GM11168 (cell line): Measurements from ENCODE around the gene OSBPL3.

ENCODE experiments used
- in situ Hi-C: fragments of 300-500 bp; cut with MboI; formaldehyde crosslinking; loops from one replicate; pipeline ENCODE4 v1.12.0; 2022; ENCODE audit warnings: low sequenced_read_pairs; ENCODE audit not compliant: unreplicated experiment

Gene OSBPL3

DNA sequence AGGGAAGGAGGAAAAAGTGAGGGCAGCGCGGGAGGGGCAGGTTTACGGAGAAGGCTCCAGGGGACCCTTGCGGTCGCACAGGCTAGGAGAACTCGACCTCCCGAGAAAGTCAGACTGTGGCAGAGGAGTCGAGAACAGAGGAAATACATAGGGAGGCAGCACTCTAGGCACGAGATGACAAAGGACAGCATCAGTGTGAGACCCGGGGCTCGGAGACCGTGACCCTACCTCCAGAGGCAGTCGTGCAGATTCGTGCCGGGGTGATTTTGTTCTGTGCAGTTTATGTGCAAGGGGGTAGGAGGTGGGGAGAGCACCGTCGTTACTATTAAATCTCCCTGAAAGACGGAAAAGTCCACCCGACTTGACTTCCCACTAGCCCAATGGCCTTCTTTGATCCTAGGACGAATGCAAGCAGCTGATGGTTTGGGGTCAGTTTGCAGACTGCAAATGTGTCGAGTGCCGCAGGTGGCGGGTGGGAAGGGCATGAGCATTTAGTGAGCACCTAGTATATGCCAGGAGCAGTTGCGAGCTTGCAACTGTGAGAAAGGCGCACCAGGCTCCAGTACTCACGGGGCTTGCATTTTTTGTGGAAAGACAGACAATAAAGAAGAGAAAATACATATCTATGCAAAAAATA is 674 bp upstream of the OSBPL3 start:
- in situ Hi-C loops = no loop called here

DNA sequence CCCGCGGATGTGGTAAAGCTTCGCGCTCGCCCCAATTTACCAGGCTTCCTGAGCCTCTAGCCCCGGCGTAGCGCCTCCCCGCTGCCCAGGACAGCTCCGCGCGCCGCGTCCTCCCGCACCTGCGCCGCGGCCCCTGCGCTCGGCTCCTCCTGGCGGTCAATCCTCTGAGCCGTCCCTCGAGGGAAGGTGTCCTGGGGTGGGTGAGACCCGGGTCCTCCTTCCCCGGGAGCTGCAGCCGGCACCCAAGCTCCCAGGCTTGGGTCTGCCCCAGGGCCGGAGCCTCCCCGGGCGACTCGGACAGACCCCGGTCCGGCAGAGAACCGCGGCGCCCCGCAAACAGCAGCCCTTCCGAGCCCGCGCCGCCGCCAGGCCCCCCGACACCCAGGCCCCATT is 512 bp downstream of the OSBPL3 start:
- in situ Hi-C loops = no loop called here

DNA sequence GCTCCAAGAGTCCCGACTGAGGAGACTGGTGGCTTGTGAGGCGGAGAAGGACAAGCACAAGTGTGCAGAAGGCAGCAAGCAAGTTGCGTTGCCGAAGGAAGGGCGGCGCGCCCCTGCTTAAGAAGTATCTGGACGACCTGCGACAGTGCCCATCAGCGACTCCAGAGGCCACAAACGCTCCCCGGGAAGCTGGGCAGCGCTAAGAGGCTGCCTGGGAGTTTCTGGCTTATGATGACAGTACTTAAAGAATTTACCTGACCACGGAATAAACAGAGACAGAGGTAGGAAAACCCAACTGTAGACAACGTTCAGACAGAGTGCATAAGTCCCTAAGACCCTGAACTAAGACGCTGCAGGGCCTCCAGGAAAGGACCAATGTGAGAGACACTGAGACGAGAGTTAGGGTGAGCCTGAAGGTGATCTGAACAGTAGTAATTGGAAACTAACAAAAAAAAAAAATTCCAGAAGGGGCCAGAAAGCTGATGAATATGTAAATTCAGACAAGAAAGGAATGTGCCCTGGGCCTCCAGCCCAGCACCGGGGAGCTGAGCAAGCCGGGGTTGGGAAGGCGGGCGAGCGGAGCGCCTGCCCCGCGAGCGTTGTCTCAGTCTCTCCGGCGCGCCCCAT is 1.0 kb downstream of the OSBPL3 start:
- in situ Hi-C loops = no loop called here

DNA sequence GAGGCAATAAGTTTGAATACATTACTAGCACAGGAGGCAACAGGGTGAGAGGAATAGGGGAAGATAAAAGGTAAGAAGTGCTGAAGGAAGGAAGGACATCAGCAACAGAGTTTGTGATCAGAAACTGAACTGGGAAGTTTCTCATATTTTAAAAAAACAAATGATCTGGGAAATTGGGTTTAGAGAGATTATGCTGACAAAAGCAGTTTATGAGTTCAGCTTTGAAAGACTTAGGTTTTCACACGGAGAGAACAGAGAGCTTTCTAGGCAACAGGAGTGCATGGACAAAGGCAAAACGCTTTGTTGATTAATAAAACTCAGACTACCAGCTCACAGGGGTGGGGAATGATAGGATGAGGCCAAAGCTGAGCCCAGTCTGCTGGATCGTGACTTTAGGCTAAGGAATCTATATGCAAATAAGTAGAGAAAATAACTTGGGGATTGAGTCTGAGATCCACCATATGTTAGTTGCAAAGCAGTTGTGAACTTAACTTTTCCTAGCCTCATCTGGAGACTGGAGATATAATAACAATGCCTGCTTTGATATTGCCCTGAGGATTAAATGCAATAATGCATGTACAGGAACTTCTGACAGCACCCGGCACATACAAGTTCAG is 4.2 kb downstream of the OSBPL3 start:
- in situ Hi-C loops = no loop called here

DNA sequence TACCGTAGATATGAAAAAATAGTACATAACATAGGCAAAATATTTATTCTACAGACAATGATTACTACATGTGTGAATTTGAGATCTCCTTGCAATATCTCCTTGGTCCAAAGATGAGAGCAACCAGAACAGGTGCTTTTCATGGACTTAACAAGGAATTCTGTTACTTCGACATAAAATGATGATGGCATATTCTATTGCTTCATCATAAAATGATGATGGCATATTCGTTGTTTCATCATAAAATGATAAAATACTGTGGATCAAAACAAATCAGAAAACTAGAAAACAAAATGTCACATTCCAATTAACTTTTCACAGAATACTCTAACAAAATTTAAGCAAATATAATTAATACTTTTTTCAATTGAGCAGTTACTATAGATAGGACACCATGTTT is 4.8 kb downstream of the OSBPL3 start:
- in situ Hi-C loops = no loop called here

DNA sequence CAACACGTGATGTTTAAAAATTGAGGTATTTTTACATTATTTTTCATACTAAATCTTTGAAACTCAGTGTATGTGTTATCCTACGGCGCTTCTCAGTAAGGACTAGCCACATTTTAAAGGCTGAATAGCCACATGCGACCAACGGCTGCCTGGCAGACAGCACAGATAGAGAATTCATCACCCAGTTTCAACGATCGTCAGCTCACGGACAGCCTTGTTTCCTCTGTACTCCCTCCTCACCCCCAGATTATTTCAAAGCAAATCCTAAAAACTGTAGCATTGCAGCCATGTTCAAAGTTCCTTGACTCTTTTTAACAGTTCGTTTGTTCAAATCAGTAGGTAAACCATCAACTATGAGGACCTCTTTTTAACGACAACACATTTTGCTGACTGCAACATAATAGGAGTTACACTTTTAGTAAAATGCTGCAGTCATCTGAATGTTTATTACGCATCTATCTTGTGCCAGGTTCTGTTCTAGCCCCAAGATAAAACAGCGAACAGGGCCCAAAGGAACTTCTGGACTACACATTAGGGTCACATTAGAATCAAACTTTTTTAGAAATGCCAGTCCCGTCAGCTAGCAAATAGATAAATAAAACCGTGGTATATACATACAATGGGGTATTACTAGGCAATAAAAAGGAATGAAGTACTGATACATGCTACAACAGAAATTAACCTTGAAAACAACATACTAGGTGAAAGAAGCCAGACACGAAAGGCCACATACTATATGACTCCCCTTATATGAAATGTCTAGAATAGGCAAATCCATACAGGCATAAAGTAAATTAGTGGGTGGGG is 5.7 kb downstream of the OSBPL3 start:
- in situ Hi-C loops = no loop called here

DNA sequence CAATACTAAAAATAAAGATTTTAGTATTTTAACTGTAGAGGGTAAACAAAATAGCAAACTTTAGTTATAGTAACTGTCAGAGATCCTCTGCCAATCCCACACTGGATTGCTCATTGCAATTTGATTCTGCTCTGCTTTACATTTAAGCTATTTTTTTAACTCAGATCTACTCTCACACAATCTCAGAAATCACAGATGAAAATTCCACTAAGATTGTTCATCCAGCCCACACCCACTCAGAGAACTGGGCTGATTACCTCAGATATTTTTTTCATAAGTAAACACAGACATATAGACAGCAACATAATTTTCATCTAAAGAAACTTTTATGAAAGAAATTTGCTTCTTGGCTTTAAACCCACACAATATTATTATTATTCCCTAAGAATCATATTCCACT is 7.0 kb downstream of the OSBPL3 start:
- in situ Hi-C loops = no loop called here

DNA sequence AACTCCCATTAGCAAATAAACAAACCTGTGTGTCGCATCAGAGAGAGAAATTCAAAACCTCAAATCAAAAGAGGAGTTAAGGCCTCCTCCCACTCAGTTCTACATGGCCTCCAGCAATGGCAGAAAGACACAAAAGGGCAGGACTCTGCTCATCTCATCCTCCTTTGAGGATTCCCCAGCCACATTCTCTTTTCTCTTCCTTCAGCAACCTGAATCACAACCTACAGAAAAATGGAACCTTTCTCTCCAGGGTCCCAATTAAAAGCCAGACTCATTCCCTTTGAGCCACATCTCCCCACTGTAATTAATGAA is 7.9 kb downstream of the OSBPL3 start:
- in situ Hi-C loops = no loop called here

DNA sequence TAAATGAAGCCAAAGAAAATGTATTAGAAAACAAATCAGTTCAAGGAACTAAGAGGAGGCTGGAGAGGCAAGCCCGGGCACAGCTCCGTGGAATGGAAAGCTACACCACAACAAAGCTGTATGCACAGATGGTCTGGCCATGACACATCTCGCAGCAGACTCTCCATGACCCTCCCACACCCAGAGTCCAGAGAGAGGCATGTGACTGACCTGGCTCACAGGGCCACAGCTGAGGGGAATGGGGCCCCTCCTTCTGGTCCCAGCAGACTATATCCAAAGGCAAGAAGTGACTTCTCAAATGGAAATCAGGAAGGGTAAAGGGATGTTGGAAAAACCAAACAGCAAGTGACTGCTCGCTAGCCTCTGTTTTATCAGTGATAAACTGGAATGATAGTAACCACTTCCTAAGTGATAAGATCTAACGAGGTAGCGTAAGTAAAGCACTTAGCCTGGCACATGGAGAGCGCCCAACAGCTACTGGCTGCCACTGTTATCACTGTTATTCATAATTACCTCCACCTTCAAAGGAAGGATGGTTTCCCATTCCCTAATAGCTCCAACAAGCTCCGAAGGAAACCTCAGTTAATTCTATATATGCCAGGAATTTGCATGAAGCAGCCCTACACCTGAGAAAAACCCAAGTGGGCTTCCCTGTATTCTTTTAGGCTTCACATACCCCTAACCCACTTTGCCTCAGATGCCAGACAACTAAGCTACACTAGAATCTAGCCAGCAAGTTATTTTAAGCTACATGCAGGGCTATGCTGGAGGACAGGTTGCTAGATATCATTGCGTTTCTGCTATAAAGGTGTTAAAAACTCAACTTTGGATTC is 8.4 kb downstream of the OSBPL3 start:
- in situ Hi-C loops = no loop called here

DNA sequence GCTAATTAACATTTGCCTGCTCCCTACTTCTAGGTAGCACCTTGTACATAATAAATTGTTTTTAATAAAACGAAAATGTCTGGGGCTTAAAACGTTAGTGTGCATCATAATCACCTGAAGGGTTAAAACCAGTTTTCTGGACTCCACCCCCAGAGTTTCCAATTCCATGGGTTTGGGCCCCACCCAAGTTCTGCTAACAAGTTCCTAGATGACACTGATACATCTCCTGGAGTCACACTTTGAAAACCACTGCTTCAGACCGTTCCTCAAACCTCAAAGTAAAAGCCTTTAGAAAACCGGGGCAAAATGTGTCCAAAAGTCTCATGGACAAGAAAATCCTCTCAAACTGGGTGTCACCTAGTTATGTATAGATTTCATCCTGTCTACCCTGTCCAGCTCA is 9.3 kb downstream of the OSBPL3 start:
- in situ Hi-C loops = no loop called here

DNA sequence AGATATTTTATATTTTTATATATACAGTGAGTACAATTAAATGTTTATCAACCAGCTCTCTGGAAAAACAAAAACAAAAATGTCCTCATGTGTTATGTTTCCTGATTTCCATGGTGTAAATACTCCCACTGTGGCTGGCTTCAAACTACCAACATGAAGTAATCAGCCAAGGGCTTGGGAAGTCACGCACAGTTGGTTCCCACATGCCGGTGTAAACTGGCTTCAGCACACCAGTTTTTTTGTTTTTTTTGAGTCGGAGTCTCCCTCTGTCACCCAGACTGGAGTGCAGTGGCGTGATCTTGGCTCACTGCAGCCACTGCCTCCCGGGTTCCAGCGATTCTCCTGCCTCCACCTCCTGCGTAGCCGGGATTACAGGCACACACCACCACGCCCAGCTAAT is 11.8 kb downstream of the OSBPL3 start:
- in situ Hi-C loops = no loop called here

DNA sequence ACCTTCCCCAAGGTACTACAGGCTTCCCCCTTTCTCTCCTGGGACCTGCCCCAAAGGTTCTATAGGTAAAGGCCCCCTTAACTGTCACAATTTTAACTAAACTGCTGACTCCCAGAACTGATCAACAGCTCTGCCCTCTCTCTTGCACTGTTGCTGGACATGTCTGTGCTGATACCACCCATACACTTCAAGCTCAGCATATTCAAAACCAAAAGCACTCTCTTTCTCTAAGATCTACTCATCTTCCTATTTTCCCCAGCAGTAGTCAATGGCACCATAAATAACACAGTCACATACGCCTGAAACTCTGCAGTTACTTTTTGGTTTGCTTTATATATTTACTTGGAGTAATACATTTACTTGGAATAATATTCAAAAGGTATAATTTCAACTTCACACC is 12.3 kb downstream of the OSBPL3 start:
- in situ Hi-C loops = no loop called here

DNA sequence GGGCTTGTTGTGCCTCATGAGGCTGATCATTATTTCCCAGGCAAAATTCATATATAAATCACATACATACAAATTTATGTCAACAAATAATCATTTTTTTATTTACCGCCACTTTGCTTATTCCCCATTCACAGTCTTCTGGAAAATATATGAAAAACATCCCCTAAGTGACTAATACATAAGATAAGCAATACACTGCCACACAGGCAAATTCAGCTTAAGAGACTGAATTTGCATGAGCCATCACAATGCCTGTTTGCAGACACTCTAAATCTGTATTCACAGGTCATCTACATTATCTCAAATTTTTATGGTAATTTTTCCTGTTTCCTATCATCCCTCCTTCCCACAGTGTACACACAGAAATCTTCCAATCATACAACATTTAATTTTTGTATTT is 13.2 kb downstream of the OSBPL3 start:
- in situ Hi-C loops = no loop called here

DNA sequence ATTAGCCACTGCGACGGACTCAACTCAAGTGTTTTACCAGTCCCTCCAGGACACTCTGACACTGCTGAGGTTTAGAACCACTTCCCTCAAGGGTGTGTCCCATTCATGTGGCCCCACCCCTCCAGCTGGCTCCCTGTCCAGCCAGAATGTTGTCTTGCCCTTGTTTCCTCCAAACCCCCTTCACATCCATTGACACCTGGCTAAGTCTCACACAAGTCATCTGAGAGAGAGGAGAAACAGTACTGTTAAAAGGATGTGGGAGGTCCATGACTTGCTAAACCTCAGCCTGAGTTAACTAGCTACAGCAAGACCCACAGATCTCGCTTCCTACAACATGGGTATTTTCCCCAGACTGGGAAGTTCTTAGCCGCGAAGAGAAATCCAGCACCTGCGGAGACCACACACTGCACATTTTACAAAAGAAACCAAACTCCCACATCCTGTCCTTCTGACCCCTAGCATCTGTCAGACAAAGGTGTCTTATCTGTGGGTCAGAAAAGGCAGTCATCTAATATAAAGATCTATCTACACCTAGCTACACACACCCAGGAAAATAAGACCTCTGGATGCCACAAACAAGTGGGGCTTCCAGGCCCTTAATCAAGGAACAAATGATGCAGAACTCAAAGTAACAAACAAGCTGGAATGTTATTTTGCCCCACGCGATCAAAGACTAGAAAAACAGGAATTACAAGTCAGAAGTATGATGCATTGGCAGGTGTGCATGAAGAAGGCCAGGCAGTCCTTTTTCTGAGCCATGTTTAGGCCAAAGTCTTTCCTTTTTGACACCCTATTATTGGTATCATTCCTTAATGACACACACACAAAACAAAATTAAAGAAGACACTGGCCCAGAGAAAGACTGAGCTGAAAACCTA is 13.9 kb downstream of the OSBPL3 start:
- in situ Hi-C loops = no loop called here

DNA sequence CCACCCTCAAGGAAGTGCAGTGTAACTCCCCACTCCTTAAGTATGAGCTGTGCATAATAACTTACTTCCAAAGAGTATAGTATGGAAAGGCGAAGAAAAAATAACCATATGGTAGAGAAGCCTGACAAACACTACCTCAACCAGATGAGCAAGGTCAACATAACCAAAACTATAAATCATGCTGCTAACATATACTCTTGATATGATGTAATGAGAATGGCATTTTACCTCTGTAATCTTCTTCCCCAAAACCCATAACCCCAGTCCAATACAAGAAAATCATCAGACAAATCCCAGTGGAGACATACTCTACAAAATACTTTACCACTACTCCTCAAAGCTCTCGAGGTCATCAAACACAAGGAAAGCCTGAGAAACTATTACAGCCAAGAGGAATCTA is 15.8 kb downstream of the OSBPL3 start:
- in situ Hi-C loops = loop anchor here (5.0 kb wide), 1 partner anchor 137 kb away; no protein-coding TSS in a partner anchor

DNA sequence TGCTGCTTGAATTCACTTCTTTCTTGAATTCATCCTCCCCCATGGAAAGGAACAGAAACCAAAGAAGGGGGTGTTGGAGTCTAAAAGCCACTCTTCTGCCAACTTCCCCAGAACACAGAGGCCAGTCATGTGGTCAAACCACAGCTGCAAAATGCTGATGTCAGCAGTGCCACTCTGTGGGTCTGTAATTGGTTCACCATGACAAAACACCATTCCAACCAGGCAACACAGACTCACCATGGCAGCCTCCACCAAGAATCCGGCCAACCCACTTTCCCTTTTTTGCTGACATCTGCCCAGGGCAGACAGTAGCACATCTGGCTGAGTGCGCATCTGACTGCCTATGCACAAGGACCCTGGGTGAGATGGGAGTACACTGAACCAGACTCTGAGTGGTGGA is 16.8 kb downstream of the OSBPL3 start:
- in situ Hi-C loops = loop anchor here (5.0 kb wide), 1 partner anchor 136 kb away; no protein-coding TSS in a partner anchor

DNA sequence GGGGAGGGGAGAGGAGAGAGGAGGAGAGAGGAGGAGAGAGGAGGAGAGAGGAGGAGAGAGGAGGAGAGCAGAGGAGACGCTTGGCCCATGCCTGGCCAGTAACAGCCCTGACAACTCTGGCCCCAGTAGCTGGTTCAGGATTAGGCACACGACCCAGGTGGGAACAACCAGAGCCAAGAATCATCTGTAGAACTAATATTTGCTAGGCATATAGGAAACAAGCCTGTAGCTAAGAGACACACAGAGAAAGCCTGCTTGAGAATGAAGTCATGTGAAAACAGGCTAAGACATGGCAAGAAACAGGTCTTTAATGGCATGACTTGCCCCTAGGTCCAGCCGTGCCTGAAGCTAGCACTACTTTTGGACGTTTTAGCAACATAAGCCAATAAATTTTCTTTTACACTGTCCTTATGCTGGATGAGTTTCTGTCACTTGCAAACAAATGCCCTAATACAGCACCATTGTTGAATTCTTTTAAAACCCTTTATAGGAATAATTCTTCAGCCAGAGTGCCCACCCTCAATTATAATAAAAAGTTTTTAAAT is 17.5 kb downstream of the OSBPL3 start:
- in situ Hi-C loops = loop anchor here (5.0 kb wide), 1 partner anchor 135 kb away; no protein-coding TSS in a partner anchor

DNA sequence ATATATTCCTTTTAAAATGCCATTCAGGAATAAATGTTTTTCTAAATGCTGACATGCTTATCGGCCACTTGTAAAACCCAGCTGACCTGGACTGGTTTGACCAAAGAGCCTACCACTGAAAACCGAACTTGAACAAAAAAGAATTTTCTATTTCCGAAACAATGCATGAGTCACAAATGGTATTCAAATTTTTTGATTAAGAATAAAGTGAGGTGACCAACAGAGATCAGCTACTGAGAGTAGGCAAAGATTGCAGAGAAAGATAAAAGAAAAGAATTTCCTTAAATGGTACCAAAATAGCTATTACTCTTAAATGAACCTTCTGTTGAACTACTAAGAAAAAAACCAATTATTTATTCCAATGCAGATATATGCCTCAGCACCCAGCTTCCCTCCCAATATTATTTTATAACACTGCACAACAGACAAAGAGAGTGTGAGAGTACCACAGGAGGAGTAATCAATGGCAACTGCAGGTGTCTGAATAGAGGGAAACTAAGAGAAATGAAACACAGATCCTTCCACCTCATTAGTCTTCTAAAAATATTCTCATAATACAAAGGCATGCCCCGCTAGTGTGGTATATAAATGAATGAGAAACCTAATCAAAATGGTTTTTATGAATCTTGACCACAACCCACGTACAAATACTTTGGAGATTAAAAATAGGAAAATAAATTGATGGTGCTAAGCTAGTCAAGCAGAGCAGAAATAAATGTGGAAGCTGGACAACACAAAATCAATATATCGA is 20.1 kb downstream of the OSBPL3 start:
- in situ Hi-C loops = loop anchor here (5.0 kb wide), 1 partner anchor 133 kb away; no protein-coding TSS in a partner anchor
